GM12864 (cell line): Measurements from ENCODE around the gene TWIST2.

Source experiments
- DNase-seq: peaks from one replicate; pipeline ENCODE4 v3.0.0-alpha.2; 2011; ENCODE audit warnings: low read depth
- H3K4me3 ChIP-seq: 2 replicates; pipeline ENCODE4 v1.5.1; 2011; ENCODE audit warnings: mild to moderate bottlenecking, low read depth, low read length, control low read depth
- CTCF ChIP-seq: IDR thresholded peaks from 2 replicates; pipeline ENCODE4 v1.5.1; 2011; ENCODE audit warnings: low read depth, mild to moderate bottlenecking, moderate library complexity, low read length, control low read depth, inconsistent platforms; ENCODE audit errors: missing control alignments

Gene TWIST2

DNA sequence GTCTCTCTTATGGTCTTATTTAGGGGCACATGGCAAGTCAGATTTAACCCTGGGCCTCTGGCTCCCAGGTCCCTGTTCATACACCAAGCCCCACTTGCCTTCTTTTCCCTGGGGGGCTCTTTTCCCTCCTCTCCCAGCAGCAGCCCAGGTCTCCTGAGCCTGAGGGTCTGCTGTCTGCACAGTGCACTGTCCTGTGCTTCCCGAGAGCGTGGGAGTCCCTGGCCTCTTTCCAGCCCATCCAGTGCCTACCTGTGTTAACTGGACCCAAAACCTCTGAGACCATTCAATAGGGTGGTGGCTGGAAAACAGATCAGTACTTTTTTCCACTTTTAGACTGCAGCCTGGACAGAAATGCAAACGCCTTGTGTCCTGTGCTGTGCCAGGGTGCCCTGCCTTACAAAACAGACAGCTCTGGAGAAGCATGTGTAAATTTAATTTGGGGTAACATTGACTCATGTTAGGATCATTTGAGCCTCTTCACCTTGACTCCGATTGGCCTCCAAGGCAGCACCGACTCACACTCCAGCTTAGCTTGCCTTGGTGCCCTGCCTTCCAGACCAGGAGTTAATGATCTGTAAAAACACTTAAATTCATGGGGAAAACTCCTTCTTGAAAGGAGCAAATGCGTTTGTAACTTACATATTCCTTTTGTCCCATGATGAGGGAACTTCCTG is 34.3 kb downstream of the TWIST2 start:
- no peak for TF ChIP-seq CTCF
- H3K4me3 ChIP-seq: no peak overlapping the region
- no peak for DNase-seq

DNA sequence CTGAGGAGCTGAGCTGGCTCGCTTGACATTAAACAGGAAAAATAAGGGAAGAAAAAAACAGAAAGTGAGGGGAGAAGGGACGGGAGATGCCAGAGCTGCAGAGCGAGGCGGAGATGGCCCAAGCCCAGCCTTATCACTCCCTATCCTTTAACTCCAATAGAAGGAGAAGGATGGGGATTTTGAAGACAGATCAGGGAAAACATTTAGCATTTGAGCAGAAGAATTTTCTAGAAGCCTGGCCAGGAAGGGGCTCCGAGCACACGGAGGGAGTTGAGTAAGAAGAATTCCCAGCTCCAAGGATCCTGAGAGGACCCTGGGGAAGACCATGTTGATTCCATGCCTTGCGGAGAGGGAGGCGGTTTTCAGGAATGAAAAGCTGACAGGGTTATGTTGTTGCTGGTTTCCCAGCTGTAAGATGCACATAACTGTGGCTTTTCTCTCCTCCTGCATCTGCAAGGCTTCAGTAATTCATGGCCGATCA is 35.6 kb downstream of the TWIST2 start:
- no peak overlapping the region for H3K4me3 ChIP-seq
- TF ChIP-seq CTCF: no peak
- no peak for DNase-seq

GRCh38 chr2:238884122-238884811 is 36.4 kb downstream of the TWIST2 start:
- DNase-seq: no peak
- H3K4me3 ChIP-seq: no peak overlapping the region
- TF ChIP-seq CTCF: no peak

DNA sequence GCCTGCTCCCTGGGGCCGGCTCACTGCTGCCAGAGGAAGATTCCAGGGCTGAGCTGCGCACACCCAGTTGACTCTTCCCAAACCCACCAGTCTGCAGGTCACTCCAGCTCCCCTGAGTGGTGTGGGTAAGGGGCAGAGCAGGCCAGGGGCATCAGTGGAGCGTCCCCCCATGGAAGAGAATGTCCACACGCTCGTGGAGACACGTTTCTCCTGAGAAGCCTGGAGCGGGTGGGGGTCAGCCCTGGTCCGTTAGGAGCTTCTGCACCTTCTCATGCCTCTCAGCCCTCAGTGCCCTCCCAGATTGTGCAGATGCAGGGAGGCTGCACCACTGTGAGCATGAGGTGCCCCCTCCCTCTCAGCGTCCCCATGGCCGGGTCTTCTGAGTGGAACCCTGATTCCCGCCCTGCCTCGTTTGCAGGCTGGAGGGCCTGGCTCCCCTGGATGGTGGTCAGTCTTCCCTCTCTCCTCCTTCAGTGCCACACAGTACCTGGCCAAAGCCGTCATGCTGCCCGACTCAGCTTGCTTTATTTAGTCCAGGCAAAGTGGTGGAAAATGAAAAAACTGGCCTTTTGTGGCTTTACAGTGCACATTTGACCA is 37.0 kb downstream of the TWIST2 start:
- H3K4me3 ChIP-seq: no peak overlapping the region
- no peak for TF ChIP-seq CTCF
- DNase-seq: no peak

- no peak overlapping the region for H3K4me3 ChIP-seq
- no peak for DNase-seq
- TF ChIP-seq CTCF: no peak
Observed at GRCh38 chr2:238886453-238887094, 38.7 kb downstream of the TWIST2 start.

DNA sequence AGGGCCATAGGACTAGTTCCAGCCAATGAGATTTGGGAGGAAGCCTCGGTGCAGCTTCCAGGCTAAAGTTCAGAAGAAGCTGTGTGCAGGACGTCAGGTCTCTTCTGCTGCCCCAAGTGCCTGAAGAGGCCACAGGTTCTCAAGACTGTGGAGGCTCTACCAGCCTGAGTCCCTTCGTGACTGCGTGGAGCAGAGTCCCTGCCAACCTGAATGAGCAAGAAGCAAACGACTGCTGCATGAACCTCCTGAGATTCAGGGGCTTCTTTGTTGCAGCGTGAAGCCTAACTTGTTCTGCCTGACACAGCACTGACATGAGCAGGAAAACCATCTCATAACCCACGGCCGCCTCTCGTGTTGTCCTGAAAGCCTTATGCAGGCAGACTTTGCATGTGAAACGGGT is 39.7 kb downstream of the TWIST2 start:
- DNase-seq: no peak
- no peak for TF ChIP-seq CTCF
- H3K4me3 ChIP-seq: no peak overlapping the region
